Testis (tissue), 3 donors: ENCODE measurements around the gene NUP54. TPM values are rescaled to one million over a fixed set of nuclear protein-coding genes. Genes with fewer than 3 reads are reported as not detected.

Source experiments
- DNase-seq: peaks from one replicate; pipeline ENCODE4 v3.0.0-alpha.2; 2019
- H3K27ac ChIP-seq, 2 donors: fragments of 200-600 bp; sonication (generic); one replicate each; pipeline ENCODE4 v1.5.1; 2019
- H3K27me3 ChIP-seq: fragments of 200-600 bp; sonication (generic); one replicate; pipeline ENCODE4 v1.5.1; 2019
- H3K36me3 ChIP-seq: fragments of 200-600 bp; sonication (generic); one replicate; pipeline ENCODE4 v1.5.1; 2017; ENCODE audit warnings: low read depth; ENCODE audit errors: missing control alignments
- H3K4me1 ChIP-seq: fragments of 200-600 bp; sonication (generic); one replicate; pipeline ENCODE4 v1.5.1; 2019
- H3K4me3 ChIP-seq, 2 donors: fragments of 200-600 bp; sonication (generic); one replicate each; pipeline ENCODE4 v1.5.1; 2017 to 2019
- H3K9me3 ChIP-seq: fragments of 200-600 bp; sonication (generic); one replicate; pipeline ENCODE4 v1.5.1; 2017
- CTCF ChIP-seq, 3 experiments: fragments of 450-650 bp in 2 of 3; fragments of 200-600 bp in 1 of 3; sonication (generic) in 1 of 3; IDR thresholded peaks; one replicate each; pipeline ENCODE4 v1.5.1; 2016 to 2019; ENCODE audit warnings: antibody characterized with exemption in 3 of 3, mild to moderate bottlenecking in 2 of 3, moderate library complexity in 1 of 3
- POLR2A ChIP-seq: fragments of 450-650 bp; IDR thresholded peaks from one replicate; pipeline ENCODE4 v1.6.1; 2017; ENCODE audit warnings: antibody characterized with exemption, mild to moderate bottlenecking, moderate library complexity
- WGBS, 2 donors: methylation state at CpG; one replicate each; pipeline ENCODE4 v1.1.5; 2018; 5-methylcytosine and 5-hydroxymethylcytosine counted together
- intact Hi-C: fragments of 100-400 bp; cut with DNase I; formaldehyde crosslinking; loops from one replicate; pipeline ENCODE4 v1.15.1; 2023; ENCODE audit warnings: low total_unique reads
- polyA plus RNA-seq: library from polyadenylated mRNA; stranded (reverse); fragments of 350-450 nt; fragmentation: Illumina TruSeq; extraction: RNeasy Lipid Tissue Mini Kit (QIAGEN cat#74804); gene quantifications from one replicate; pipeline ENCODE4 v1.2.3, GENCODE V29; 2014; ENCODE audit warnings: low read depth, low replicate concordance; ENCODE audit not compliant: insufficient read depth
- total RNA-seq, 2 donors: library from RNA; depleted of rRNA; stranded (reverse); fragments of >200 nt; gene quantifications; one replicate each; pipeline ENCODE4 v1.2.3, GENCODE V29; 2016

NUP54 gene
- total and polyA plus RNA-seq, 3 donors from 2014 or later, result 39.0 to 48.6 (median 45.0) TPM

GRCh38 chr4:76108467-76109181, 39.6 kb downstream of the NUP54 start:
- intact Hi-C loops, result no loop called here
- TF ChIP-seq CTCF (IDR thresholded peaks at IDR 0.05) (no peak), POLR2A (no peak)
- WGBS, 2 donors, result 62 to 66% methylated on average over 5 of the region's 5 CpGs
- H3K9me3 ChIP-seq, result no peaks in the 10 kb centered on the region
- DNase-seq, result no peak
- H3K4me1 ChIP-seq, result no peaks in the 10 kb centered on the region
- H3K4me3 ChIP-seq, result no peak overlapping the region
- no peak overlapping the region for H3K27ac ChIP-seq
- H3K27me3 ChIP-seq, result no peaks in the 10 kb centered on the region
- H3K36me3 ChIP-seq, result no peaks in the 10 kb centered on the region

GRCh38 chr4:76106442-76106841, 41.8 kb downstream of the NUP54 start:
- Histone ChIP-seq H3K27ac (no peak overlapping the region), H3K4me1 (no peaks in the 10 kb centered on the region), H3K27me3 (no peaks in the 10 kb centered on the region), H3K4me3 (no peak overlapping the region), H3K9me3 (no peaks in the 10 kb centered on the region), H3K36me3 (no peaks in the 10 kb centered on the region)
- DNase-seq, result no peak
- 44 to 54% methylated on average over 4 of the region's 4 CpGs for WGBS, 2 donors
- TF ChIP-seq POLR2A (no peak), CTCF (IDR thresholded peaks at IDR 0.05) (no peak)
- intact Hi-C loops, result no loop called here

GRCh38 chr4:76105652-76106051, 42.5 kb downstream of the NUP54 start:
- Histone ChIP-seq H3K36me3 (no peaks in the 10 kb centered on the region), H3K27me3 (no peaks in the 10 kb centered on the region), H3K4me1 (no peaks in the 10 kb centered on the region), H3K27ac (no peak overlapping the region), H3K9me3 (no peaks in the 10 kb centered on the region), H3K4me3 (no peak overlapping the region)
- 70 to 71% methylated on average over 3 of the region's 3 CpGs for WGBS, 2 donors
- no peak for DNase-seq
- no peak for TF ChIP-seq CTCF (IDR thresholded peaks at IDR 0.05)
- no peak for TF ChIP-seq POLR2A
- intact Hi-C loops, result no loop called here

DNA sequence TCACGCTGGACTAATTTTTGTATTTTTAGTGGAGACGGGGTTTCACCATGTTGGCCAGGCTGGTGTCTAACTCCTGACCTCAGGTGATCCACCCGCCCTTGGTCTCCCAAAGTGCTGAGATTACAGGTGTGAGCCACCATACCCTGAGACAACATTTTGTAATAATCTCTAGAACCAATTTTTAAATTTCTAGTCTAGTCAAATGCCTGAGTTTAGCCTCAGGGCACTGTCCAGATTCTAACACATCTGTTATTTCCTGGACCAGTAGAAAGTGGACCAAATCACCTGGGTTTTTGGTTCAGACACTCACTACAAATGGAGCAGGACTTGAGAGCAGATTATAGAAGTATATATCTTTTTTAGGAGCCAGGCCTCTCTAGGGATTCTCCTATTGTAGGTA, 52.1 kb downstream of the NUP54 start:
- intact Hi-C loops, result no loop called here
- DNase-seq, result no peak
- 98% methylated on average over 3 of the region's 3 CpGs for WGBS, 2 donors
- Histone ChIP-seq H3K27ac (no peak overlapping the region), H3K36me3 (no peaks in the 10 kb centered on the region), H3K4me3 (no peak overlapping the region), H3K9me3 (no peaks in the 10 kb centered on the region), H3K27me3 (no peaks in the 10 kb centered on the region), H3K4me1 (no peaks in the 10 kb centered on the region)
- TF ChIP-seq CTCF (IDR thresholded peaks at IDR 0.05) (no peak), POLR2A (no peak)

DNA sequence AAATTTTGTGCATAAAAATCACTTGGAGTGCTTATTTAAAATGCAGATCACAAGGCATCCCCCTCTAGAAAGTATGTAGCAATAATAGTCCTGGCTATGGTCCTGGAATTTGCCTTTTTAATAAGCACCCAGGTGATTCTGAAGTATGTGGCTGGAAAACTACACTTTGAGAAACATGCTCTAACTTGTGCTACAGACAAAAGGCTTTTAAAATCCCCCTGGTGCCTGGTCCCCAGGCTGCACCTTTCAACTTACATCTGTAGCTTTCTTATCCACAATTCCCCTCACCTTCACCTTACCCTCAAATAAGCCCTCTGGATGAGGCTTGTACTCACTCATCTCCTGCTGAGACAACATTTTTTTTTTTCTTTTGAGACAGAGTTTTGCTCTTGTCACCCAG, 52.6 kb downstream of the NUP54 start:
- H3K36me3 ChIP-seq, result no peaks in the 10 kb centered on the region
- no peaks in the 10 kb centered on the region for H3K9me3 ChIP-seq
- no peak for DNase-seq
- H3K27ac ChIP-seq, result no peak overlapping the region
- H3K4me1 ChIP-seq, result no peaks in the 10 kb centered on the region
- H3K27me3 ChIP-seq, result no peaks in the 10 kb centered on the region
- intact Hi-C loops, result no loop called here
- H3K4me3 ChIP-seq, result no peak overlapping the region
- TF ChIP-seq POLR2A (no peak), CTCF (IDR thresholded peaks at IDR 0.05) (no peak)
